Activated T-cell treated with anti-CD3 and anti-CD28 coated beads, Interleukin-2, amount 50 U/mL, for 4 hours (primary cell): Measurements from ENCODE around the gene SMARCC1. TPM values are rescaled to one million over a fixed set of nuclear protein-coding genes. Genes with fewer than 3 reads are reported as not detected.
"Not testable (repeated sequence)": the region's sequence is repeated elsewhere in the genome, so short reads cannot be mapped to it uniquely, and the experiment has no call there.

Experiments
- ATAC-seq, 2 donors: fragments of 200-7000 bp; cut with Tn5 transposase; one replicate each; pipeline ENCODE4 v1.10.0; 2021
- DNase-seq: peaks from one replicate; pipeline ENCODE4 v3.0.0-alpha.2; 2020
- H3K27me3 Mint-ChIP-seq: one replicate; pipeline ENCODE4 v1.8.0; 2021; ENCODE audit warnings: low read depth, mixed read lengths
- H3K36me3 Mint-ChIP-seq: one replicate; pipeline ENCODE4 v1.8.0; 2022; ENCODE audit warnings: mixed read lengths; ENCODE audit not compliant: insufficient read depth
- H3K4me1 Mint-ChIP-seq: one replicate; pipeline ENCODE4 v1.8.0; 2021; ENCODE audit warnings: low read depth, mixed read lengths
- H3K4me3 Mint-ChIP-seq: one replicate; pipeline ENCODE4 v1.8.0; 2021; ENCODE audit warnings: mild to moderate bottlenecking, moderate library complexity, mixed read lengths
- H3K9me3 Mint-ChIP-seq: one replicate; pipeline ENCODE4 v1.8.0; 2021; ENCODE audit warnings: mixed read lengths
- total RNA-seq, 3 donors: library from RNA; stranded (reverse); gene quantifications; one replicate each; pipeline ENCODE4 v1.2.1, GENCODE V29; 2021

The SMARCC1 gene
- 100 to 1,000 TPM; 105 to 125 (median 106) TPM for total RNA-seq

DNA sequence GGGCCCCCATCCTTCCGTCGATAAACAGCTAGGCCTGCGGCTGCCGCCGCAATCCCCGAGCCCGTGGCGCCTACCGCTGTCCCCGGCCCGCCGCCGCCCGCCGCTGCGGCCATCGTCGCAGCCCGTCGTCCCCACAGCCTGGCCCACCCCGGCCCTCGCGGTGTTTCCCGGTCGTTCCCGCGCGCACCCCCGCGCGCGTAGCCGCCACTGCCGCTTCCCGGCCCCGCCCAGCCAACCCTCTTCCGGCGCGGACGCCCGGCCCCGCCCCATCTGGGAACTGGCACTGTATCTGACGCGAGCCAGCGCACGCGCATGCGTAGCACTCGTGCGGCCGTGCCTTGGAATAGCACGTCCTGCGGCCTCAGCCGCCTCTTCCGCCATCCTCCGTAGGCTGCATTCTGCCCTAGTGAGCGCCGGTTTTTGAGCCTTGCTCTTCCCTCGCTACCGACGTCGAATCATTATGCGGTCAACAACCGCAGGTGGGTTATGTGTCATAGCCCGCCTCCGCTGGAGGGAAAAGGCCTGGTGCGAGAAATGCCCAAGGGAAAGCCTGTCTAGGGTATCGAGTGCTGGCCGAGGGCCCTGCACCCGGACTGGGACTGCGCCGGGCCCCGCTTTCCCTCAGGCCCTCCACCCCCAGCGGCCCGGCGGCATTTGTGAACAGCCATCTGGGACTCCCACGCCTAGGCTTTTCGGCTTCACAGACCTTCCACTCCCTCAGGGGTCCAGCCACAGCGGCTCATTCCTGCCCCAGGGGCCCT lies at the start of gene SMARCC1:
TSS of gene SMARCC1 (minus strand) at position 209 of the 761 bp plus-strand sequence. CDS start at position 113, 96 bp downstream.
- Mint-ChIP-seq H3K9me3 (no peaks in the 10 kb centered on the region), H3K36me3 (peaks cover 2% of the 10 kb centered on the region), H3K4me3 (peak within 1 kb of the TSS; percentile 93), H3K4me1 (peaks cover 21% of the 10 kb centered on the region), H3K27me3 (no peaks in the 10 kb centered on the region)
- ATAC-seq (peak; percentile 92 to 93), DNase-seq (peak; percentile 95)

DNA sequence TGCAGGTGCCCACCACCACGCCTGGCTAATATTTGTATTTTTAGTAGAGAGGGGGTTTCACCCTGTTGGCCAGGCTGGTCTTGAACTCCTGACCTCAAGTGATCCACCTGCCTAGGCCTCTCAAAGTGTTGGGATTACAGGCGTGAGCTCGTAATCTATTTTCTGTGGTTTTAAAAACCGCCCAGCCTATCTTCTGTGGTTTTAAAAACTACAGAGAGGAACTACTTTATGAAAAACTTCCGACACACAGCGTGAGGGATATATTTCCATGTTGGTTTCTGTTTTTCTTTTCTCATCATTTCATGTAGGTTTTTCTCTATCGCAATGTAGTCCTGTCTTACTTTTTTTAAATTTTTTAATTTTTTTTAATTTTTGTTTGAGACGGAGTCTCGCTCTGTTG lies 47.8 kb upstream of the SMARCC1 start:
- H3K4me3 Mint-ChIP-seq, H3K27me3 Mint-ChIP-seq, ATAC-seq, H3K9me3 Mint-ChIP-seq, DNase-seq: not testable (repeated sequence)
- H3K36me3 Mint-ChIP-seq = peaks cover 38% of the 10 kb centered on the region
- peaks cover 36% of the 10 kb centered on the region for H3K4me1 Mint-ChIP-seq

DNA sequence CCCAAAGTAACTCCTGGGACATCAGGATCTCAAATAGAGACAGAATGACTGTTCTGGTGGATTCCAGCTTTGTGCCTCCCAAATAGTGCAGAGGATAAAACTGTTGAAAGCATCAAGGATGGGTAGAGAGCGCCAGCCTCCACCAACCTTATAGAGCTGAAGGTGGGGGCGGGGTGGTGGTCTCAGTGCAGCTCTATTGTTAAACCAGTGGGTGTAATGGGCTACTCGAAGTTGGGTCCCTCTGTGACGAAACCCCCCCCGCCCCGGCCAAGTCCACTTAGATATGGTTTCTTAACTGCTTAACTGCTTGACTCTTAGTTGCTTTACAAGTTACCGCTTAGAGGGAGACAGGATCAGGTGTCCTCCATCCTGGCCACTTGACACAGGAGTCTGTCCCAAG lies 43.9 kb upstream of the SMARCC1 start:
- Mint-ChIP-seq H3K36me3 (peaks cover 26% of the 10 kb centered on the region), H3K4me3 (peak overlapping the region; percentile 91), H3K4me1 (peaks cover 38% of the 10 kb centered on the region), H3K27me3 (no peaks in the 10 kb centered on the region), H3K9me3 (no peaks in the 10 kb centered on the region)
- DNase-seq (no peak), ATAC-seq (no peak)

DNA sequence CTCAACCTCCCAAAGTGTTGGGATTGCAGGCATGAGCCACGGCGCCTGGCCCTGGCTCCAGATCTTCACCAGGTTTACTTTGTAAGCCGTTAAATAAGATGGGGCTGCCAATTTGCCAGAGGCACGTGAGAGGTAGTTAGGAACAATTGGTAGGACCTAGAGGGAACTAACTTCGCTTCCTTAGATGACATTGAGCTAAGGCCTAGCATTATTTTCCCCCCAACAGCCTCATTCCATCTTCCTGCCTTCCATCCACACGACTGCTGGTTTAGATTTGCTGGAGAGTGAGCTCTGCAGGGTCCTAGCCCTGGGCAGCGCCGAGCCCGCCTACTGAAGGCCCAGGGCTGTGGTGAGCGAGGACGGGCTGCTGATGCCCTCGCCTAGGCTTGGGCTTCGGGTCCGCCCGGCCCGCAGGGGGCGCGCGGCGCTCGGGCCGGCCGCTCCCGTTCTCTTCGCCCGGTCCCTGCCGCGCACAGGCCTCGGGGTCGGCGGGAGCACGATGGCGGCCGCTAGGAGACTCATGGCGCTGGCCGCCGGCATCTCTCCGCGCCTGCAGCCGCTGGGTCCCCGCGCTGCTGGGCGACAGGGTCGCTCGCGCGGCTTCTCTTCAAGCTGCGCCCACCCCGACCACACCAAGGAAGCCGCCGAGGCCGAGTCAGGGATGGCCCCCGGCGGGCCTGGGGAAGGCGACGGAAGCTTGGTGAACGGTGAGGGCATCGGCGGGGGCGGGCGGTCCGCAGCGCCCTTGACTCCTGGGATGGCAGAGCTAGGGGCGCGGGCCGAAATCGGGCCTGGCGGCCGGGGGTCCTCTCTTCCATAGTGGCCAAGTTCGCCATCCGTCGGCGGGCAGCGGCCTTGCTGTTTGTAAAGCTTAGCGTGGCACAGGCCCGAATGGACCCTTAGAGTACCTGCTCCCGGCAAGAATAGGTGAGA lies 43.1 kb upstream of the SMARCC1 start:
- Mint-ChIP-seq H3K4me1 (peaks cover 38% of the 10 kb centered on the region), H3K27me3 (no peaks in the 10 kb centered on the region), H3K36me3 (peaks cover 27% of the 10 kb centered on the region), H3K4me3 (peak overlapping the region; percentile 91), H3K9me3 (no peaks in the 10 kb centered on the region)
- ATAC-seq (peak; percentile 99 to 100), DNase-seq (peak; percentile 69)

DNA sequence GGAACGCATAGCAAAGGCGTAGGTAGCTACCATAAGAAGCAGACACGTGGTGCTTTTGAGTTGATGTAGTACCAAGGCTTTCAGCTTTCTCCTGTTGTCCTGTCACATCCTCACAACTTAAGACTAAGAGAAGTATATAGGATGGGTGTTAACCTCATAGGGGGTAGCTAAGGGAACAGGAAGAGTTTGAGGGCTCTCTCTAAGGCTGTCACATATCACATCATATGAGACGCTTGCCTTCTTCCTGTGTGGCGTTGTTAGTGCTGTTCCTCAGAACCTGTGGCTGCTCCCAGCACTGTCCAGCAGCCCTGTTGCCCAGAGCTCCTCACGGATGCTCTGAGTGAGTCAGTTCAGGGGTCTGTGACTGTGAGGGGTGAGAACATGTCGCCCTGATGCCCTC lies 35.9 kb upstream of the SMARCC1 start:
- Mint-ChIP-seq H3K4me3 (no peak overlapping the region), H3K27me3 (no peaks in the 10 kb centered on the region), H3K4me1 (no peaks in the 10 kb centered on the region), H3K9me3 (no peaks in the 10 kb centered on the region), H3K36me3 (peaks cover 19% of the 10 kb centered on the region)
- no peak for DNase-seq
- ATAC-seq = no peak

DNA sequence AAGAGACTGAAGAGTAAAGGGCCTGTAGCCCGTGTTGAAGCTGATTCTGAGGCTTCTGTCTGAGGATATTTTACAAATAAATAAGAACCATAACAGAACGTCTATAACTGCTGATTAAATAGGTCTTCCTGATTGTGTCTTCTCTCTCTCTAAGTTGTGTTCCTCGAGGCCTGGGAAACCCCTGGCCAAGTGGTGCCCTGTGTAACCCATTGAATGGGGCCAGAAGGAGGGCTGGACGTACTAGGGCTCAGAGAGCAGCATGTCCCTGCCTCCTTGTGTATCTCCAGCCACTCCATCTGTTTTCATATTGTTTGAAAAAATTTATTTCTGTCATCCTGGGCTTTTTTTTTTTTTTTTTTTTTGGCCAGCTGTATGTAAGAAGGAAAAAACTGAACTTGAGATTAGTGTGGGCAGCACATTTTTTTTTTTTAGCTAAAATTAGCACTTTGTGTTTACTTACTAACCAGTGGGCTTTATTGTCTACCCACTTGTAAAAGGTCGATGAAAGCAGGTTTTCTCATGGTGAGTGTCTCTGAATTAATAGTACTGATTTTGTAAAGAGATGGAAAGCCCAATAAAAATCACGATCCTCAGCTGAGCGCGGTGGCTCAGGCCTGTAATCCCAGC lies 32.0 kb upstream of the SMARCC1 start:
- H3K9me3 Mint-ChIP-seq = no peaks in the 10 kb centered on the region
- no peaks in the 10 kb centered on the region for H3K27me3 Mint-ChIP-seq
- H3K36me3 Mint-ChIP-seq = peaks cover 17% of the 10 kb centered on the region
- no peaks in the 10 kb centered on the region for H3K4me1 Mint-ChIP-seq
- ATAC-seq (no peak), DNase-seq (no peak)
- no peak overlapping the region for H3K4me3 Mint-ChIP-seq

DNA sequence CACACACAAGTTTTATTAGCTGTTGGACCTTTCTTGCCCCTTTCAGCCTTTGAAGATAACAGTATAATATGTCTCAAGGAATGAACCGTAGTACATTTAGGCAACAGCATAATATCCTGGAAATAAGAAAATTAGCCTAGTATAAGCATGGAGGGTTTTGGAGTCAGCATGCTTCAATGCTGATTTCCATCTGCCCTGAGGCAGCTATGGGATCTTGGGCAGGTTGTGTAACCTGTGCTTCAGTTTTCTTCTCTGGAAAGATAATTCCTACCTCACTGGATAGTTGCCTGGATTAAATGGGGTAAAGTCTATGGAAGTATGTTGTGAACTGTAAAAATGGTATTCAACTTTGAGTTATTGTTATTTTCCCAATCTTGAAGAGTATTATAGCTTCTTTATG lies 22.9 kb upstream of the SMARCC1 start:
- Mint-ChIP-seq H3K4me1 (peaks cover 19% of the 10 kb centered on the region), H3K36me3 (no peaks in the 10 kb centered on the region), H3K27me3 (no peaks in the 10 kb centered on the region), H3K9me3 (no peaks in the 10 kb centered on the region), H3K4me3 (peak overlapping the region; percentile 95)
- DNase-seq = no peak
- no peak for ATAC-seq

DNA sequence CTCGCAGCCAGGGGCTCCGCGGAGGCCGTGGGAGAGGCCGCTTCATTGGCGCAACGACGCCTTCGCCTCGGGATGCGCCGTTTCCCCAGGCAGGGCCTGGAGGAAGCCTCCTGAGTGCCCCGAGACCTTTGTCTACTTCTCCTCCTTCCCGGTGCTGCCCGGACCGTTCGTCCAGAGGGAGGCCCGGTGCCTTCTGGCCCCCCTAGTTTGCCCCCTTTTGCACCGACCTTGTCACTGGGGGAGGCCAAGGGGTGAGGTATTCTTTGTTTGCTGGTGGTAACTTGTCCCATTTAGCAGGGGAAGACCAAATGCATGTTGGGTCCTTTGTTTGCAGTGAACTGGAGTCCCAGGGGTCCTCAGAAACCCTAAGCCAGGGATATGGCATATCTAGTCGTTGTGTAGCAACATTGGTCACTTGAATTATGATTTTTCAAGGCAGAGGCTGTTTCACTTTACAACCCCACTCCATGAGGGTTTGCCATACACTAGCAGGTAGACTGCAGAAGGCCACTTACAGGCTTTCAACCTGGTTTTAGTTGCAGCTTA lies 21.9 kb upstream of the SMARCC1 start:
- Mint-ChIP-seq H3K9me3 (no peaks in the 10 kb centered on the region), H3K27me3 (no peaks in the 10 kb centered on the region), H3K4me1 (peaks cover 19% of the 10 kb centered on the region), H3K4me3 (peak overlapping the region; percentile 95), H3K36me3 (no peaks in the 10 kb centered on the region)
- ATAC-seq (peak; percentile 28 to 31), DNase-seq (no peak)

DNA sequence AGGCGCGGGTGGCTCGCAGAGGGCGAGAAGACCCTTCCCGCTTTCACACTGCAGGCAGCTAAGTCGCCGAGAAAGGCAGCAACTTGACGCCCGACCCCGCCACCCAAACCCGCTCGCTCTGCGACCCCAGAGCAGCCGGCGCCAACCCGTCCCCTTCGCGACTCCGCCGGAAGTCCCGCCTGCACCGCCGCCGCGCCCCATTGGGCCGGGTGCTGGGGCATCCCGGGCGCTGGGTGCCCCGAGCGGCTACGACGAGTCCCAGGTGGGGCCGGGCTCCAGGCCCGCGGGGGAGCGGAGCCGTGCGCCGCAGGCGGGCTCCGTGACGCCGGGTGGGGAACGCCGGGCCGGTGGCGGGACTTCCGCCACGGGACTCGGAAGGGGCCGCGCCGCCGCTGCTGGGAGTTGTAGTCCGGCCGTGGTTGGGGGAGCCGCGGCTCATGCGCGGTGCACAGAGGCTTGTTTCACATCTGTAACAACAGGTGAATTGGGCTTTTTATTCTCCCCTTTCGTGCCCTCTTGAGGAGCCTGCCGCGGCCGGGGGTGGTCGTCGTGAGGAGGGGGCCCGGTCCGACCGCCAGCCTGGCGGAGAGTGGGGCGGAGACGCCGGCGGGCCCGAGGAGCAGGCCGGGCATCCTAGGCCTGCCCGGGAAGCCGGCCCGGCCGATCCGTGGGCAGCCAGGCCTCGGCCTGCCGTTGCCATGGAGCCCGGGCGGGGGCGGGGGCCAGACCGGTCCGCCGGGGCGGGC lies 21.2 kb upstream of the SMARCC1 start, which contains the start of gene DHX30:
TSS of gene DHX30 (plus strand) at position 405 of the 746 bp plus-strand sequence. CDS start 7,546 bp downstream, outside the sequence.
- H3K4me1 Mint-ChIP-seq = peaks cover 19% of the 10 kb centered on the region

DNA sequence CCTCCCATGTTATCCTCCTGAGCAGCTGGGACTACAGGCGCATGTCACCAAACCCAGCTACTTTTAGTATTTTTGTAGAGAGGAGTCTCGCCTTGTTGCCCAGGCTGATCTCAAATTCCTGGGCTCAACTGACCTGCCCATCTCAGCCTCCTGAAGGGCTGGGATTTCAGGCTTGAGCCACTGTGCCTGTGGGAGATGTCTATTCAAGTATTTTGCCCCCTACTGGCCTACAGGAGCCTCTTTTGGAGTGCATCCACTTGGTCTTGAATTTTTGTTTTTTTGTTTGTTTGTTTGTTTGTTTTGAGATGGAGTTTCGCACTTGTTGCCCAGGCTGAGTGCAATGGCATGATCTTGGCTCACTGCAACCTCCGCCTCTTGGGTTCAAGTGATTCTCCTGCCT lies 18.0 kb upstream of the SMARCC1 start:
- H3K36me3 Mint-ChIP-seq = no peaks in the 10 kb centered on the region
- H3K4me1 Mint-ChIP-seq = peaks cover 18% of the 10 kb centered on the region
- H3K4me3 Mint-ChIP-seq = no peak overlapping the region
- no peaks in the 10 kb centered on the region for H3K9me3 Mint-ChIP-seq
- H3K27me3 Mint-ChIP-seq = no peaks in the 10 kb centered on the region
- DNase-seq (no peak), ATAC-seq (no peak)

More for the DNA sequence above, 21.2 kb upstream of the SMARCC1 start, which contains the start of gene DHX30:
- Mint-ChIP-seq H3K36me3 (no peaks in the 10 kb centered on the region), H3K9me3 (no peaks in the 10 kb centered on the region), H3K27me3 (no peaks in the 10 kb centered on the region), H3K4me3 (peak within 1 kb of the TSS; percentile 95)
- peak; percentile 77 for DNase-seq
- peak; percentile 93 to 94 for ATAC-seq

DNA sequence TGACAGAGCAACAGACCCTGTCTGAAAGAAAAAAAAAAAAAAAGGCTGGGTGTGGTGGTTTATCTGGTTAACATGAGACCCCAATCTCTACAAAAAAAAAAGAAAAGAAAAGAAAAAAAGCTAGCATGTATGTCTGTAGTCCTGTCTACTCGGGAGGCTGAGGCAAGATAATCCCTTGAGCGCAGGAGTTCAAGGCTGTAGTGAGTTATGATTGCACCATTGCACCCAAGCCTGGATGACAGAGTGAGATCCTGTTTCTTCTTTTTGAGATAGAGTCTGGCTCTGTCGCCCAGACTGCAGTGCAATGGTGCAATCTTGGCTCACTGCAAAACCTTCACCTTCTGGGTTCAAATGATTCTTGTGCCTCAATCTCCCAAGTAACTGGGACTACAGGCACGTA lies 12.9 kb upstream of the SMARCC1 start:
- Mint-ChIP-seq H3K36me3 (no peaks in the 10 kb centered on the region), H3K9me3 (no peaks in the 10 kb centered on the region), H3K27me3 (no peaks in the 10 kb centered on the region), H3K4me1 (no peaks in the 10 kb centered on the region), H3K4me3 (no peak overlapping the region)
- ATAC-seq (no peak), DNase-seq (no peak)

DNA sequence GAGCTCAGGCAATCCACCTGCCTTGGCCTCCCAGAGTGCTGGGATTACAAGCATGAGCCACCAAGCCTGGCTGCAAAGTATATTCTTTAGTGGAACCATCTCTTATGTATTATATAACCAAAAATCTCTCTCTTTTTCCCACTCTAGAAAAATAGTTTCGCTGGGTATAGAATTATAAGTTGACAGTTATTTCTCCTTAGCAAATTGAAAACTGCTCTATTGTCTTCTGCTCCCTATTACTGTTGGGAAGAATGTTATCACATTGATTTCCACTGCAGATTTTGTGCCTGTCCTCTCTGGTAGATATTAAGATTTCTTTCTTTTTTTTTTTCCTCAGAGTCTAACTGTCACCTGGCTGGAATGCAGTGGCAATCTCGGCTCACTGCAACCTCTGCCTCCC lies 11.0 kb upstream of the SMARCC1 start:
- no peaks in the 10 kb centered on the region for H3K27me3 Mint-ChIP-seq
- no peaks in the 10 kb centered on the region for H3K9me3 Mint-ChIP-seq
- no peak for ATAC-seq
- DNase-seq = no peak
- H3K4me3 Mint-ChIP-seq = no peak overlapping the region
- no peaks in the 10 kb centered on the region for H3K36me3 Mint-ChIP-seq
- H3K4me1 Mint-ChIP-seq = peaks cover 2% of the 10 kb centered on the region

DNA sequence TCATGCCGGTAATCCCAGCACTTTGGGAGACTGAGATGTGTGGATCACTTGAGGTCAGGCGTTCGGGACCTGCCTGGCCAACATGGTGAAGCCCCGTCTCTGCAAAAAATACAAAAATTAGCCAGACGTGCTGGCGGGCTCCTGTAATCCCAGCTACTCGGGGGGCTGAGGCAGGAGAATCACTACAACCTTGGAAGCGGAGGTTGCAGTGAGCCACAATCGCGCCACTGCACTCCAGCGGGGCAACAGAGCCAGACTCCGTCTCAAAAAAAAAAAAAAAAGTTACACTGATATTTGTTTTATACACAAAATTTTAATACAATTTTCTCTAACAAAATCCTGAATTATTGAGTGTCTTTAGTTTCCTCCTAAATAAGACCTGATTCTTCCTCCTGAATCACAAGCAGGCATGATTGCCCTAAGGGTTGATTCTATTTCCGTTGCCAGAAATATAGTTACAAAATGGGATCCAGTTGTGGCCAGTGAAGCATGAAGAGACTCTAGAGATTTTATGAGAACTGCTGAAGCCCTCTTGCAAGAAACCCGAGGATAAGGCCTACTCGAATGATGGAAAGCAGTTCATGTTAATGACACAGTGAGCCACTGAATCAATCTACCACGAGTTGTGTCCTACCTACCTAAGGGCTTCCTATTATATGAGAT lies 9.6 kb upstream of the SMARCC1 start:
- Mint-ChIP-seq H3K36me3 (no peaks in the 10 kb centered on the region), H3K27me3 (no peaks in the 10 kb centered on the region), H3K4me1 (peaks cover 2% of the 10 kb centered on the region), H3K4me3 (no peak overlapping the region), H3K9me3 (no peaks in the 10 kb centered on the region)
- ATAC-seq (no peak), DNase-seq (no peak)
